Activated CD8-positive, alpha-beta memory T cell treated with anti-CD3 and anti-CD28 coated beads, Interleukin-2, amount 10 ng/mL, durations not matched to agents 7 days and 5 days (primary cell): ENCODE data around the gene FOXA3. TPM values are rescaled to one million over a fixed set of nuclear protein-coding genes. Genes with fewer than 3 reads are reported as not detected.
A peak's percentile ranks its signal among the peaks of the same experiment; 100 is the strongest.

Experiments
- ATAC-seq: fragments of 150-1000 bp; cut with Tn5 transposase; one replicate; pipeline ENCODE4 v1.10.0; 2021; ENCODE audit warnings: moderate library complexity
- CTCF ChIA-PET: fragments of 350-600 bp; sonication (Branson Sonifier 250); formaldehyde crosslinking; loops from one replicate; lab custom pipeline; 2021; ENCODE audit warnings: antibody characterized with exemption; lab: Charles Lee
- DNase-seq: peaks from one replicate; pipeline ENCODE4 v3.0.0-alpha.2; 2020
- H3K27ac Mint-ChIP-seq: one replicate; pipeline ENCODE4 v1.8.0; 2021; ENCODE audit warnings: mild to moderate bottlenecking, mixed read lengths
- H3K27me3 Mint-ChIP-seq: one replicate; pipeline ENCODE4 v1.8.0; 2021; ENCODE audit warnings: mixed read lengths
- H3K36me3 Mint-ChIP-seq: one replicate; pipeline ENCODE4 v1.8.0; 2021; ENCODE audit warnings: mild to moderate bottlenecking, mixed read lengths
- H3K4me1 Mint-ChIP-seq: one replicate; pipeline ENCODE4 v1.8.0; 2021; ENCODE audit warnings: mixed read lengths
- H3K4me3 Mint-ChIP-seq: one replicate; pipeline ENCODE4 v1.8.0; 2021; ENCODE audit warnings: mild to moderate bottlenecking, moderate library complexity, mixed read lengths
- H3K9me3 Mint-ChIP-seq: one replicate; pipeline ENCODE4 v1.8.0; 2022; ENCODE audit warnings: low read depth, mixed read lengths
- total RNA-seq, 2 experiments: library from RNA; stranded (reverse); gene quantifications; one replicate each; pipeline ENCODE4 v1.2.3, GENCODE V29; 2021

FOXA3 gene
- total RNA-seq, 2 experiments from 2014 or later, result 0.14 TPM; not detected in 1

GRCh38 chr19:45882652-45883585 lies 18.8 kb downstream of the FOXA3 start:
- DNase-seq (peak; percentile 90), ATAC-seq (peak; percentile 21)
- Mint-ChIP-seq H3K36me3 (no peaks in the 10 kb centered on the region), H3K4me1 (peaks cover 30% of the 10 kb centered on the region), H3K27me3 (peaks cover 5% of the 10 kb centered on the region), H3K9me3 (no peaks in the 10 kb centered on the region), H3K4me3 (peak overlapping the region; percentile 66), H3K27ac (peak overlapping the region; percentile 56)
- CTCF ChIA-PET, result interaction anchor here (0.6 to 9.6 kb wide), 20 partner anchors 9 to 134 kb away, joined by 3 to 117 read pairs (median 4); partner anchors contain the start of genes CCDC61, FOXA3, MYPOP and SIX5

GRCh38 chr19:45883586-45883880 lies 19.4 kb downstream of the FOXA3 start:
- peak overlapping the region; percentile 56 for H3K27ac Mint-ChIP-seq
- H3K36me3 Mint-ChIP-seq, result no peaks in the 10 kb centered on the region
- peaks cover 27% of the 10 kb centered on the region for H3K4me1 Mint-ChIP-seq
- no peak for ATAC-seq
- no peaks in the 10 kb centered on the region for H3K9me3 Mint-ChIP-seq
- no peak for DNase-seq
- CTCF ChIA-PET, result interaction anchor here (0.8 to 9.6 kb wide), 7 partner anchors 9 to 115 kb away, joined by 3 to 117 read pairs (median 28); partner anchors contain the start of genes FOXA3, MYPOP, SIX5 and SYMPK
- peak overlapping the region; percentile 66 for H3K4me3 Mint-ChIP-seq
- peaks cover 3% of the 10 kb centered on the region for H3K27me3 Mint-ChIP-seq

GRCh38 chr19:45883881-45884681 lies 20.0 kb downstream of the FOXA3 start:
- DNase-seq, result no peak
- H3K27me3 Mint-ChIP-seq, result peaks cover 2% of the 10 kb centered on the region
- CTCF ChIA-PET, result interaction anchor here (1.3 to 9.6 kb wide), 7 partner anchors 18 to 114 kb away, joined by 3 to 117 read pairs (median 29); partner anchors contain the start of genes FOXA3, MYPOP, SIX5 and SYMPK
- no peaks in the 10 kb centered on the region for H3K36me3 Mint-ChIP-seq
- H3K4me3 Mint-ChIP-seq, result peak overlapping the region; percentile 66
- no peaks in the 10 kb centered on the region for H3K9me3 Mint-ChIP-seq
- ATAC-seq, result no peak
- peaks cover 26% of the 10 kb centered on the region for H3K4me1 Mint-ChIP-seq
- no peak overlapping the region for H3K27ac Mint-ChIP-seq

- ATAC-seq, result no peak
Measured at GRCh38 chr19:45884682-45885555, 20.8 kb downstream of the FOXA3 start.

GRCh38 chr19:45885556-45886426 lies 21.7 kb downstream of the FOXA3 start, which contains the start of gene IRF2BP1:
TSS of gene IRF2BP1 (minus strand) at chr19:45886141. CDS start at chr19:45885774, 367 bp downstream.
- CTCF ChIA-PET, result interaction anchor here (0.6 to 9.6 kb wide), 19 partner anchors 12 to 508 kb away, joined by 3 to 117 read pairs (median 3); partner anchors contain the start of genes CCDC61, FOXA3, MYPOP and RSPH6A
- H3K9me3 Mint-ChIP-seq, result no peaks in the 10 kb centered on the region
- no peaks in the 10 kb centered on the region for H3K36me3 Mint-ChIP-seq
- peak within 1 kb of the TSS; percentile 96 for H3K27ac Mint-ChIP-seq
- peak; percentile 95 for DNase-seq
- peak within 1 kb of the TSS; percentile 88 for H3K4me3 Mint-ChIP-seq
- H3K27me3 Mint-ChIP-seq, result peaks cover 2% of the 10 kb centered on the region
- ATAC-seq, result peak; percentile 74
- H3K4me1 Mint-ChIP-seq, result peaks cover 26% of the 10 kb centered on the region

More at GRCh38 chr19:45884682-45885555, 20.8 kb downstream of the FOXA3 start:
- Mint-ChIP-seq H3K27ac (no peak overlapping the region), H3K4me1 (peaks cover 26% of the 10 kb centered on the region), H3K4me3 (peak overlapping the region; percentile 62), H3K36me3 (no peaks in the 10 kb centered on the region), H3K27me3 (peaks cover 2% of the 10 kb centered on the region), H3K9me3 (no peaks in the 10 kb centered on the region)
- CTCF ChIA-PET, result interaction anchor here (0.6 to 9.6 kb wide), 15 partner anchors 17 to 507 kb away, joined by 3 to 117 read pairs (median 3); partner anchors contain the start of genes CCDC61, FOXA3, MYPOP and SIX5
- DNase-seq, result peak; percentile 48

GRCh38 chr19:45886427-45887199 lies 22.5 kb downstream of the FOXA3 start:
- peak overlapping the region; percentile 96 for H3K27ac Mint-ChIP-seq
- no peaks in the 10 kb centered on the region for H3K36me3 Mint-ChIP-seq
- CTCF ChIA-PET, result interaction anchor here (0.7 to 9.6 kb wide), 12 partner anchors 11 to 169 kb away, joined by 3 to 117 read pairs (median 4); partner anchors contain the start of genes FOXA3, MYPOP, RSPH6A and SIX5
- peaks cover 20% of the 10 kb centered on the region for H3K4me1 Mint-ChIP-seq
- ATAC-seq (peak; percentile 85), DNase-seq (peak; percentile 97)
- peak overlapping the region; percentile 88 for H3K4me3 Mint-ChIP-seq
- H3K9me3 Mint-ChIP-seq, result no peaks in the 10 kb centered on the region
- no peaks in the 10 kb centered on the region for H3K27me3 Mint-ChIP-seq

- CTCF ChIA-PET, result interaction anchor here (1.1 to 9.6 kb wide), 4 partner anchors 15 to 70 kb away, joined by 3 to 117 read pairs (median 34); partner anchors contain the start of genes FOXA3, MYPOP and SYMPK
- no peak for DNase-seq
- ATAC-seq, result no peak
- Mint-ChIP-seq H3K27me3 (no peaks in the 10 kb centered on the region), H3K27ac (peak overlapping the region; percentile 96), H3K4me1 (peaks cover 16% of the 10 kb centered on the region), H3K36me3 (no peaks in the 10 kb centered on the region), H3K9me3 (no peaks in the 10 kb centered on the region), H3K4me3 (peak overlapping the region; percentile 88)
Measured at GRCh38 chr19:45887200-45887710, 23.1 kb downstream of the FOXA3 start.

- Mint-ChIP-seq H3K27ac (no peak overlapping the region), H3K4me3 (no peak overlapping the region), H3K9me3 (no peaks in the 10 kb centered on the region), H3K36me3 (no peaks in the 10 kb centered on the region), H3K4me1 (peaks cover 13% of the 10 kb centered on the region), H3K27me3 (no peaks in the 10 kb centered on the region)
- DNase-seq (no peak), ATAC-seq (no peak)
- CTCF ChIA-PET, result interaction anchor here (9.3 kb wide), 1 partner anchor 13 kb away, joined by 65 read pairs; the partner anchor contains the start of gene MYPOP
Measured at GRCh38 chr19:45889210-45889885, 25.2 kb downstream of the FOXA3 start.

GRCh38 chr19:45890877-45891276 lies 26.8 kb downstream of the FOXA3 start:
- H3K27me3 Mint-ChIP-seq, result no peaks in the 10 kb centered on the region

GRCh38 chr19:45895519-45895972 lies 31.4 kb downstream of the FOXA3 start:
- CTCF ChIA-PET, result interaction anchor here (1.2 kb wide), 1 partner anchor 7 kb away, joined by 3 read pairs; the partner anchor contains the start of gene MYPOP

More at GRCh38 chr19:45890877-45891276, 26.8 kb downstream of the FOXA3 start:
- Mint-ChIP-seq H3K27ac (no peak overlapping the region), H3K4me3 (no peak overlapping the region), H3K9me3 (no peaks in the 10 kb centered on the region), H3K36me3 (peaks cover 5% of the 10 kb centered on the region), H3K4me1 (peaks cover 11% of the 10 kb centered on the region)
- ATAC-seq, result no peak
- DNase-seq, result no peak
- CTCF ChIA-PET, result interaction anchor here (9.3 kb wide), 1 partner anchor 11 kb away, joined by 65 read pairs; the partner anchor contains the start of gene MYPOP

More at GRCh38 chr19:45895519-45895972, 31.4 kb downstream of the FOXA3 start:
- Mint-ChIP-seq H3K9me3 (no peaks in the 10 kb centered on the region), H3K36me3 (peaks cover 20% of the 10 kb centered on the region), H3K27ac (no peak overlapping the region), H3K4me1 (peaks cover 13% of the 10 kb centered on the region), H3K4me3 (no peak overlapping the region), H3K27me3 (no peaks in the 10 kb centered on the region)
- DNase-seq (no peak), ATAC-seq (no peak)
